Epithelial cell of esophagus (primary cell): Measurements from ENCODE around the gene DRAM1.
"Not testable (repeated sequence)": the region's sequence is repeated elsewhere in the genome, so short reads cannot be mapped to it uniquely, and the experiment has no call there.

Source experiments
- DNase-seq: peaks from one replicate; pipeline ENCODE4 v3.0.0; 2010; ENCODE audit warnings: low read depth
- H3K4me3 ChIP-seq: 2 replicates; pipeline ENCODE4 v1.5.1; 2011; ENCODE audit warnings: mild to moderate bottlenecking, low read length, control low read depth
- CTCF ChIP-seq: IDR thresholded peaks from 2 replicates; pipeline ENCODE4 v1.5.1; 2011; ENCODE audit warnings: low read depth, mild to moderate bottlenecking, low read length, control low read depth, inconsistent platforms; ENCODE audit not compliant: insufficient read depth; ENCODE audit errors: missing control alignments

Gene DRAM1

GRCh38 chr12:101908395-101908794 is 31.0 kb downstream of the DRAM1 start:
- DNase-seq: peak; percentile 16
- no peak for TF ChIP-seq CTCF
- no peak overlapping the region for H3K4me3 ChIP-seq

- no peak overlapping the region for H3K4me3 ChIP-seq
- no peak for DNase-seq
- no peak for TF ChIP-seq CTCF
These were observed 32.3 kb downstream of the DRAM1 start for GRCh38 chr12:101909646-101910045.

GRCh38 chr12:101915841-101916240 is 38.5 kb downstream of the DRAM1 start:
- no peak for TF ChIP-seq CTCF
- H3K4me3 ChIP-seq: no peak overlapping the region
- no peak for DNase-seq

- H3K4me3 ChIP-seq, DNase-seq: not testable (repeated sequence)
These were observed 41.4 kb downstream of the DRAM1 start for GRCh38 chr12:101918805-101919204.

GRCh38 chr12:101919447-101919846 is 42.1 kb downstream of the DRAM1 start:
- no peak for DNase-seq
- H3K4me3 ChIP-seq: no peak overlapping the region
- TF ChIP-seq CTCF: no peak

GRCh38 chr12:101920906-101921305 is 43.5 kb downstream of the DRAM1 start:
- no peak overlapping the region for H3K4me3 ChIP-seq
- DNase-seq: no peak
- no peak for TF ChIP-seq CTCF

- no peak overlapping the region for H3K4me3 ChIP-seq
- no peak for TF ChIP-seq CTCF
- no peak for DNase-seq
These were observed 45.8 kb downstream of the DRAM1 start for GRCh38 chr12:101923045-101923718.
